Measurements from ENCODE around the gene GPR146. TPM values are rescaled to one million over a fixed set of nuclear protein-coding genes. Genes with fewer than 3 reads are reported as not detected.
A peak's percentile ranks its signal among the peaks of the same experiment; 100 is the strongest.

The GPR146 gene
- total and polyA plus RNA-seq, 2 of the 13 experiments (the other 11 are each of a cell fraction or from before 2014, with no cell fraction given) = 2.0 to 15.9 TPM

GRCh38 chr7:1044189-1045068, at the start of gene GPR146 (continued):
- no peak for TF ChIP-seq ZNF740 (CRISPR knock-in tag; IDR thresholded peaks at IDR 0.05)
- TF ChIP-seq ATF3 (CRISPR knock-in tag; IDR thresholded peaks at IDR 0.05) = no peak
- no peak for TF ChIP-seq AKNA (CRISPR knock-in tag; IDR thresholded peaks at IDR 0.05; ENCODE audit: borderline replicate concordance)
- no peak for TF ChIP-seq TERF1 (CRISPR knock-in tag; IDR thresholded peaks at IDR 0.05)
- no peak for TF ChIP-seq ZNF616 (CRISPR knock-in tag; IDR thresholded peaks at IDR 0.05; ENCODE audit: low read depth)
- no peak for TF ChIP-seq E2F2 (CRISPR knock-in tag; IDR thresholded peaks at IDR 0.05; ENCODE audit: borderline replicate concordance)
- TF ChIP-seq HNRNPH1 (optimal IDR thresholded peaks at IDR 0.05; ENCODE audit: low read depth, low read length) = no peak
- TF ChIP-seq PRDM4 (CRISPR knock-in tag; IDR thresholded peaks at IDR 0.05; ENCODE audit: borderline replicate concordance) = no peak
- peak; percentile 77 for TF ChIP-seq ZNF687 (CRISPR knock-in tag; IDR thresholded peaks at IDR 0.05)
- TF ChIP-seq NR2F1 (CRISPR knock-in tag; IDR thresholded peaks at IDR 0.05) = no peak
- no peak for TF ChIP-seq ZNF256 (CRISPR knock-in tag; conservative IDR thresholded peaks at IDR 0.05)

Data from HepG2 (cell line).